ENCODE results near the gene SMIM24.

SMIM24 gene

DNA sequence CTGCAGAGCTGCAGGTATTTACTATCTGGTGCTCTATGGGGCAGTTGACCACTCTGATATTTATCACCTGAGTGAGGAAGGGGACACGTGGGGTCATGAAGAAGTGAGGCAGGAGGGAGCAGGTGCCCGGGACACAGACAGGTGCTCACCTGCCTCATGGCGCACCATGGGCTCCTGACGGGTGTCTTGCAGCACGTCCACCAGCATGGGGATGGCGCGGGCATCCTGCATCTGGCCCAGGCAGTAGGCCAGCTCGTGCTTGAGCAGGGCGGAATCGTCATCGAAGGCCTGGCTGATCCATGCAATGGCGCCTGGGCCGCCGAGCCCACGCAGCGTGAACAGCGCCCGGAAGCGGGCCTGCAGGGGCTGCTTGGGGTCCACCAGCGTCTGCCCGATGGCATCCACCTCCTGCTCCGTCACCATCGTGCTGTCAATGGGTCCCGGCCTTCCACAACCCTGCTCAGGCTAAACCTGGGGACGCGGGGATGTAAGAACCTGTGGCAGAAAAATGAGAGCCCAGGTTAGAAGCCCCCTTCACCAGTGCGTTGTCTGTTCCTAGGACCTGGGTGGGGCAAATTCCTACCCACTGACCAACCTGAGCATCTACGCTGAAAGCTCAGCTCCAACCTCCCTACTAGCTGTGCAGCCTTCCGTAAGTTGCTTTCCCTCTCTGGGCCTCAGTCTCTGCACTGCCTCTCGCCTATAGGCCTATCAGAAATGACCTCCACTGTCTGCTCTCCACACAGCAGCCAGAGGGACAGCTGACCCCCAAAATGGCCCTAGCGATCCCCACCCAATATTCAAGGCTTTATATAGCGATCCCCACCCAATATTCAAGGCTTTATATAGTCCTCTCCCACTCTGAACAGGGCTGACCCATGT is 16.3 kb upstream of the SMIM24 start:
- no peak for DNase-seq

GRCh38 chr19:3494559-3494958 is 14.2 kb upstream of the SMIM24 start:
- DNase-seq = no peak

DNA sequence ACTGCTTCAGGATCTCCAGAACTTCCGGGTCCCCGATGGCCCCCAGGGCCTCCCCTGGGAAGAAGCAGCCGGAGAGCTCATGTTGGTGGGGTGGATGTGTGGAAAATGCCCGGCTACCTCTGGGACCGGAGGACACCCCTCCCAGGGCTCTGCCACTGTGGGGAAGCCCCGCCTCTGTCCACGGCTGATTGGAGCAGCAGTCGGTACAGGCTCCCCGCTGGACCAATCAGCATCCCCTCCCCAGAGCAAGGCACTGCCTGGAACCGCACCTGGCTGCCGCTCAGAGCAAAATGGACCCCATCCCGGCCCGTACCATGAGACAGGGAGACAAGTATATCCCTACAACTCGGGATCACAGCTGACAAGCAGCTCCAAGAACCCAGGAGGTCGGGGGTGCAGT is 13.7 kb upstream of the SMIM24 start:
- DNase-seq = no peak

DNA sequence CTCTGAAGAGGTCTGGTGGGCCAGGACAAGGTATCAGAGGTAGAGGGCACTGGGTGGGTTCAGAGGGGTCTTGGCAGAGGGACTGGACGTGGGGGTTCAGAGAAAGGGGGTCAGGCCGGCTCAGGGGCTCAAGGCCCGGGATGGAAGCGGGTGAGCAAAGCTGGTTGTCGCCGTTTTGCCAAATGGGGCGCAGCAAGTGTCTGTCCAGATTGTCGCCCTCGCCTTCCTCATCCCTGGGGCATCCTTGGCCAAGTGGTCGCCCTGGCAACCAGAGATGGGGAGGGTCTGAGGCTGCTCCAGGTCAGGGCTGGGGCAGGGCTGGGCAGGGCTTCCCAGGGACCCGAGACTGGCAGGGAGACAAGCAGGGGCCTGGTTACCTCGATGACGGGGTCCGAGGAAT is 13.3 kb upstream of the SMIM24 start:
- no peak for DNase-seq

DNA sequence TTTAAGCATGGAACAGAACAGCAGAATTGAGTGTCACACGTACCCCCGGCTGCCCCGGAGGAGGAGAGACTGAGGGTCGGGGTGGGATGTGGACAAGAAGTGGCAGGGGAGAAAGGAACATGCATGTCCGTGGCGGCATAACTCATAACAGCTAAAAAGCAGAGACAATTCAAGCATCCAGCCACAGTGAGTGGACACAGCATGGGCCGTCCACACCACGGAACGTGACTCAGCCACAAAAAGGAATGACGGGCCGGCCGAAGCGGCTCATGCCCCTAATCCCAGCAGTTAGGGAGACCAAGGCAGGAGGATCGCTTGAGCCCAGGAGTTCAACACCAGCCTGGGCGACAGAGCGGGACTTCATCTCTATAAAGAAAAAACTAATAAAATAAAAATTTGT is 12.6 kb upstream of the SMIM24 start:
- no peak for DNase-seq

- no peak for DNase-seq
Observed at GRCh38 chr19:3492131-3492839, 12.0 kb upstream of the SMIM24 start.

DNA sequence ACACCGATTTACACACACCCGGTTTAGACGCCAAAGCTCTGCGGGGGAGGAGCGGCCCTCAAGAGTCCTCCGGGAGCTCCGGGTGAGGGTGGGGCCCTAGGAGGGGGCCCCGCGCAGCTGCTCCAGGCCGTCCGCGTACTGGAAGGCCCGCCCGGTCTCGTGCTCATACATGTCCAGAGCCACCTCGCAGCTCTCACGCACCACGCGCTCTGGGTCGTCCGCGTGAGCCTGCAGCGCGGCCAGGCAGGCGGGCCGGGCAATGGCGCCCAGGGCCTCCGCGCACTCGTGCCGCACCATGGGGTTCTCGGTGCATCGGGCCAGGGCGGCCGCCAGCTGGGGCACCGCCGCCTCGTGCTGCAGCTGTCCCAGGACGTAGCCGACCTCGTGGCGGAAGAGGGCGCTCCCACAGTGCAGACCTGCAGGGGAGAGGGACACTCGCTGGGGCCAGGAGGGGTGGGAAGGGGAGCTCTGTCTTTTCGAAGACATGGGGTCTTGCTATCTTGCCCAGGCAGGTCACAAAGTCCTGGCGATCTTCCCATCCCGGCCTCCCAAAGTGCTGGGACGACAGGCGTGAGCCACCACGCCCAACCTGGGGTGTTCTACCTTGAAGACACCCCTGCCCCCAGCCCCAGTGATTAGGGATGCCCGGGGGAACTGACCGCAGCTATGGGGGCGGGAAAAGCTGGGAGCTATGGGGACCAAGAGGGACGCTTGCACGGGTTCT is 11.2 kb upstream of the SMIM24 start:
- DNase-seq = no peak

DNA sequence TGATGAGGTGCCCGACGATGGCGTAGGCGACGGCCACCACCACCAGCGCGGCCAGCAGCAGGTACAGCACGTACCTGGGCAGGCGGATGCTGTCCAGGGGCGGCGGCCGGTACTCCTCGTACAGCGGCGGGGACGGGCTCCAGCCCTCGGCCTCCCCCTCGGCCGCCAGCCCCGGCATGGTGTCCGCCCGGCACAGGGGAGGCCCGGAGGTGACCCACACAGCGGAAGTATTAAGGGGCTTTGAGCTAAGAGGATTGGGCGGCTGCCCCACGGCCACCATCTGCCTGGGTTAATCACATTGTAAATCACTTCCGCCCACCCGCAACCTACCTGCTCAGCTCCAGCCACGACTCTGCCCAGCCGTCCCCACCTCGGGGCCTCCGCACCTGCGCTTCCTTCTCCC is 2.9 kb upstream of the SMIM24 start, which contains the start of gene SMIM44:
Gene SMIM44, minus strand, starts transcription at position 216 of the 403 bp plus-strand sequence. Its CDS starts 38 bp downstream, at position 178.
- DNase-seq = no peak

- no peak for DNase-seq
Observed at GRCh38 chr19:3482507-3483225, 2.3 kb upstream of the SMIM24 start.

DNA sequence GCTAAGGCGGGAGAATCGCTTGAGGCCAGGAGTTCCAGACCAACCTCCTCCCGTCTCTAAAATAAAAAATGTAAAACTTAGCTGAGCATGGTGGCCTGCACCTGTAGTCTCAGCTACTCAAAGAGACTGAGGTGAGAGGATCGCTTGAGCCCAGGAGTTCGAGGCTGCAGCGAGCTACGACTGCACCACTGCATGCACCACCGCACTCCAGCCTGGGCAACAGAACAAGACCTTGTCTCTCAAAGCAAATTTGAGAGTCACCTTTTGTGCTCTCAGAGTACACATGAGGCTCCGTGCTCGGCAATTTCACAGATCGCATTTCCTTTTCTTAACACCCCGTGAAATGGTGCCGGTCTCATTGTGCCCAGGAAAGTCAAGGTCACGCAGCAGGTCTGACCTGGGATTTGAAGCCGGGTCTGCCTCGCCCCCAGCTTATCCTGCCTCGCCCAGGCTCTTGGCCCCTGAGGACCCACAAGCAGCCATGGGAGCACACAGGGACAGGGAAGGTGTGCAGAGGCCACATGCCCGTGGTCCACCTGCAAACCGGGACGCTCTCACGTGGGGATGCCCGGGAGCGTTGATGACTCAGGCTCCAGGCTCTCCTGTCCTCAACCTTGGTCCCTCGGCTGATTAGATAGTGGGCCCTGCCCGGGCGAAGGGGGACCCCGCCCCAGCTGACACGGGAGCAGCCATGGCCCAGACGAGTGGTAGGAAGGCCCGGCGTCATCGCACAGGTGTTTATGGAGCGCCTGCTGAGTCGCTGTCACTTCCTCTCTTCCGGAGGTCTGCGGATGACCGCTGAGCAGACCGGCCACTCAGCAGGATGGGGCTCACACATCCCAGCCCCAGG is 1.1 kb upstream of the SMIM24 start:
- no peak for DNase-seq

GRCh38 chr19:3479834-3480215 is 500 bp downstream of the SMIM24 start:
- no peak for DNase-seq

DNA sequence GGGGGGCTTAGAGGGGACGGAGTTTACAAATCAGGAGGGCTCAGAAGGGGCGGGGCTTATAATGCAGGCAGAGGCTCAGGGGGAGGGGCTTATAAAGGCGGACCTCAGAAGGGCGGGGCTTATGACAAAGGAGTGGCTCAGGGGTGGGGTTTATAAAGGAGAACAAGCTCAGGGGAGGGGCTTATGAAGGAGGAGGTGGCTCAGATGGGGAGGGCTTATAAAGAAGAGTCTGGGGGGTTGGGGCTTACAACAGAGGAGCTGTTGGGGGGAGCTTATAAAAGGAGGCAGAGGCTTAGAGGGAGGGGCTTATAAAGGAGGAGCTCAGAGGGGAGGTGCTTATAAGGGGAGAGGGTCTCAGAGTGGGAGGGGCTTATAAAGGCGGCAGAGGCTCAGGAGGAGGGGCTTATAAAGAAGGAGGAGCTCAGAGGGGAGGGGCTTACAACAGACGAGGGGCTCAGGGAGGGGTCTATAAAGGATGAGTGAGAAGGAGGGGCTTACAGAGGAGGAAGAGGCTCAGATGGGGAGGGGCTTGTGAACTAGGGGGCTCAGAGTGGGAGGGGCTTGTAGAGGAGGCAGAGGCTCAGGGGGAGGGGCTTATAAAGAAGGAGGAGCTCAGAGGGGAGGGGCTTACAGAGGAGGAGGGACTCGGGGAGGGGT is 1.0 kb downstream of the SMIM24 start:
- no peak for DNase-seq

- DNase-seq = no peak
Observed at GRCh38 chr19:3478409-3479176, 1.7 kb downstream of the SMIM24 start.

DNA sequence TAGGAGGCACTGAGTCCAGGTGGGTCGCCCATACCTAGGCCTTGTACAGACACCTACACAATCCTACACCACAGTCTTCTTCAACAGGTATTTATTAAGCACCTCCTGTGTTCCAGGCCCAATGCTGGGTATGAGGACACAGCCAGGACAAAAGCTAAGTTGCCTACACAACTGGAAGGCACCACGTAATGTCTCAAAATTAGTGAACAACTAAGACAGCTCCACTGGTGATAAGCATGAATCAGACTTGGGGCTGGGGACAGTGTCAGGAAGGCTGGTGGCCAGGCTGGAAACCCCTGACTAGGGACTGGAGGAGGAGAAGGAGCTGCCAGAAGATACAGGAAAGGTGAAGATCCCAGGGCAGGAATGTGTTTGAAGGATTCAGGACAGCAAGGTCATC is 2.4 kb downstream of the SMIM24 start:
- no peak for DNase-seq

DNA sequence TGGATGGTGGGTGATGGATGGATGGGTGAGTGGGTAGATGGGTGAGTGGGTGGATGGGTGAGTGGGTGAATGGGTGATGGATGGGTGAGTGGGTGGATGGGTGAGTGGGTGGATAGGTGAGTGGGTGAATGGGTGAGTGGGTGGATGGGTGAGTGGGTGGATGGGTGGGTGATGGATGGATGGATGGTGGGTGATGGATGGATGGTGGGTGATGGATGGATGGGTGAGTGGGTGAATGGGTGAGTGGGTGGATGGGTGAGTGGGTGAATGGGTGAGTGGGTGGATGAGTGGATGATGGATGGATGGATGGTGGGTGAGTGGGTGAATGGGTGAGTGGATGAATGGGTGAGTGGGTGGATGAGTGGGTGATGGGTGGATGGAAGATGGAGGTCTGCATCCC is 2.8 kb downstream of the SMIM24 start:
- DNase-seq = no peak

GRCh38 chr19:3476830-3477229 is 3.5 kb downstream of the SMIM24 start:
- DNase-seq = no peak

DNA sequence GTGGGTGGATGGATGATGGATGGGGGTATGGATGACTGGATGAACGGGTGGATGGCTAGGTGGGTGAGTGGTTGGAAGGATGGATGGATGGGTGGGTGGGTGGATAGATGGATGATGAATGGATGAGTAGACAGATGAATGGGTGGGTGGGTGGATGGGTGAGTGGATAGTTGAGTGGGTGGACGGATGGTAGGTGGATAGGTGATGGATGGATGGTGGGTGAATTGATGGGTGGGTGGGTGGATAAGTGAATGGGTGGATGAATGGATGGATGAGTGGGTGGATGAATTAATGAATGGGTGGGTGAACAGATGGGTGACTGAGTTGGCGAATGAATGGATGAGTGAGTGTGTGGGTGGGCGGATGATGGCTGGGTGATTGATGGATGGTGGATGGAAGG is 4.9 kb downstream of the SMIM24 start:
- DNase-seq = no peak

DNA sequence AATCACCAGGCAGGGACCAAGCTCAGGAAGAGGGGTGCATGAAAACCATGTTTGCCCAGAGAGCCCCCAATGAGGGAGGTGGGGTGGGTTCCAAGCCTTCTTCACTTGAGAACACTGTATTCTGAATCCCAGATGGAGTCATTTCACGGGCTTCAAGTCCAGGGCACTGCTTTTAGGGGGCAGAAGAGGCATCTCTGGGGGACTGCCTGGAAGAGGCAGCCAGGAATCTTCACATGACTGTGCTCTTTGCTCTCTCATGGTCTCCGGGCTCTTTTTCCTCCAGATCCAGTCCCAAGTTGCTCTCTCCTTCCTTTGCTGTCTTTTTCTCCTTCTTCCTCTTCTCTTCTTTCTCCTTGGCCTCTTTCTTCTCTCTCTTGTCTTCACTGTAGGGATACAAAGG is 5.7 kb downstream of the SMIM24 start:
- no peak for DNase-seq

- no peak for DNase-seq
Observed at GRCh38 chr19:3474010-3474409, 6.3 kb downstream of the SMIM24 start.

DNA sequence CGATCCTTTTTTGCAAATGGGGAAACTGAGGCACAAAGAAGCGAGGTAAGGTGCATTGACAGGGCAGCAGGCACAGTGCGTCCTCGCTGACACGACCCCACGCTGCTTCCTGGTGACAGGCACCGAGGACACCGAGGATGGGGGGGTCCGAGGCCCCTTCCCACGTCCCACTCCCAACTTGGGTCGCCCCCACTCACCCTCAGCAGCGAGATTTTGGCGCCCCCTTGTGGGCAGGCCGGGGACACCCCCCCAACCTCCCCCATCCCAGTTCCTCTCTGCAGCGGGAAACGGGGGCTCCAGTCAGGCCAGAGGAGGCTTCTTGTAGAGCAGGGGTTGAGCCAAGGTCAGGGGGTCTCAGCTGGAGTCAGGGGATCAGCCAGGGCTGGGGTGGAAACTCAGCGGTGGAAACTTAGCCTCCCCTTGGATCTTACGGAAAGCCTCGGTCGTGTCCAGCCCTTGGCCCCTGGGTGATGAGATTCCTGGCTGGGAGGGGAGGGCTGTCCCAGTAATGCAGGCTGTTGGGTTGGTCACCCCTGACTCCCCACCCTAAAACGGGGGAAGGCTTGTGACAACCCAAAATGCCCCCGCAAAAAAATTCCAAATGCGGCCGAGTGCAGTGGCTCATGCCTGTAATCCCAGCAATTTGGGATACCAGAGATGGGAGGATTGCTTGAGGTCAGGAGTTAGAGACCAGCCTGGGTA is 8.2 kb downstream of the SMIM24 start:
- no peak for DNase-seq

Data from NCI-H1694 (cell line).